Activated CD4-positive, alpha-beta T cell treated with anti-CD3 and anti-CD28 coated beads for 36 hours (primary cell): Measurements from ENCODE around the gene TCP1. TPM values are rescaled to one million over a fixed set of nuclear protein-coding genes. Genes with fewer than 3 reads are reported as not detected.

Source experiments
- ATAC-seq: fragments of 200-7000 bp; cut with Tn5 transposase; one replicate; pipeline ENCODE4 v1.10.0; 2021; ENCODE audit warnings: mild to moderate bottlenecking, moderate library complexity
- CTCF ChIA-PET: fragments of 350-600 bp; sonication (Branson Sonifier 250); formaldehyde crosslinking; loops from one replicate; lab custom pipeline; 2021; ENCODE audit warnings: antibody characterized with exemption; lab: Charles Lee
- POLR2A ChIA-PET: fragments of 350-600 bp; sonication (Branson Sonifier 250); formaldehyde crosslinking; loops from one replicate; lab custom pipeline; 2021; ENCODE audit warnings: antibody characterized with exemption, inconsistent platforms; lab: Charles Lee
- DNase-seq: peaks from one replicate; pipeline ENCODE4 v3.0.0-alpha.2; 2020
- H3K27ac Mint-ChIP-seq: one replicate; pipeline ENCODE4 v1.8.0; 2021; ENCODE audit warnings: mixed read lengths
- H3K27me3 Mint-ChIP-seq: one replicate; pipeline ENCODE4 v1.8.0; 2021; ENCODE audit warnings: mixed read lengths
- H3K36me3 Mint-ChIP-seq: one replicate; pipeline ENCODE4 v1.8.0; 2021; ENCODE audit warnings: low read depth, mixed read lengths
- H3K4me1 Mint-ChIP-seq: one replicate; pipeline ENCODE4 v1.8.0; 2021; ENCODE audit warnings: mixed read lengths
- H3K4me3 Mint-ChIP-seq: one replicate; pipeline ENCODE4 v1.8.0; 2021; ENCODE audit warnings: mild to moderate bottlenecking, moderate library complexity, mixed read lengths
- H3K9me3 Mint-ChIP-seq: one replicate; pipeline ENCODE4 v1.8.0; 2021; ENCODE audit warnings: low read depth, mixed read lengths
- intact Hi-C, 2 experiments: fragments of 100-400 bp; cut with DNase I in 1 of 2; cut with micrococcal nuclease in 1 of 2; formaldehyde crosslinking; loops; one replicate each; pipeline versions ENCODE4 v1.14.2 to v1.15.1; 2022 to 2024; cut with DNase I, micrococcal nuclease
- total RNA-seq, 2 experiments: library from RNA; stranded (reverse); gene quantifications; one replicate each; pipeline ENCODE4 v1.2.3, GENCODE V29; 2021

Gene TCP1
- total RNA-seq, 2 experiments from 2014 or later: 358 to 496 TPM

DNA sequence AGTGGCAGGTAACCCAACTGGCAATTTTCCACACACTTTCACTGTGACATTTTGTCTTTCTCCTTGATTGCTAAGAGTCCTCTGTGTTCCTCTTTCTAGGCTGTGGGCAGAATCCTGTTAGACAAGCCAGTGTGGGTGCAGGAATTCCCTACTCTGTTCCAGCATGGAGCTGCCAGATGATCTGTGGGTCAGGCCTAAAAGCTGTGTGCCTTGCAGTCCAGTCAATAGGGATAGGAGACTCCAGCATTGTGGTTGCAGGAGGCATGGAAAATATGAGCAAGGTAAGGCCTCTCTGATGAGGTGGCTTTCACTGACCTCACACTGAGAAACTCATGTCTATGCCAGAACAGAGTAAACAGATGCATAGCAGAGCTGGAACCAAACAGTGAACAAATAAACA lies 22.5 kb downstream of the TCP1 start:
- ATAC-seq (no peak), DNase-seq (no peak)
- POLR2A ChIA-PET: interaction anchor here (1.5 kb wide), 1 partner anchor 10 kb away, joined by 3 read pairs; no protein-coding TSS in a partner anchor
- Mint-ChIP-seq H3K27ac (peak overlapping the region; percentile 25), H3K9me3 (peaks cover 2% of the 10 kb centered on the region), H3K4me3 (no peak overlapping the region), H3K36me3 (peaks cover 70% of the 10 kb centered on the region), H3K27me3 (no peaks in the 10 kb centered on the region), H3K4me1 (peaks cover 21% of the 10 kb centered on the region)
- intact Hi-C loops: no loop called here
- CTCF ChIA-PET: no interaction called here

DNA sequence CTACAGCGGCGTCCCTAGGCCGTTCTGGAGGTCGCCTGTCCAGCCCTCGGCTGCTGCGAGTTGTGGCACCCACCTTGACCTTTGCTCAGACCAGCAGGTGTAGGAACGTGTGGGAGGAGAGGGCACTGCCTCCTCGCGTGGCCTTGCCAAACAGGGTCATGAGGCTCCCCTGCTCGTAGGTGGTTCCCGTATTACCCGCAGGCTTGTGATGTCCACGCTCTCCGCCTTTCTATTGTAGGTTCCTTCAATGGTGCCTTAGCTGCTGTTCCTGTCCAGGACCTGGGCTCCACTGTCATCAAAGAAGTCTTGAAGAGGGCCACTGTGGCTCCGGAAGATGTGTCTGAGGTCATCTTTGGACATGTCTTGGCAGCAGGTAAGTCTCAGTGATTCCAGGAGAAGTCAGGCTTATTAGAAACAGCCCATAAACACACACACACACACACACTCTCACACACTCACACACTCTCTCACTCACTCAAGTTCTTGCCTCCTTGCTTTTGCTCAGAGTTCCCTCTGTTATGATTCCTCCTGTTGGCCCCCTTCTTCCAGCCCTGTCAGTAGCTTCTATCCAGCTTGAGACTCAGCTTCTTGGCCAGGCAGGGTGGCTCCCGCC lies 26.6 kb downstream of the TCP1 start:
- intact Hi-C loops: loop anchor here (1.0 kb wide), 4 partner anchors 27 to 206 kb away; partner anchors contain the start of genes TCP1 (in 2 of the 2), SOD2 (in 1 of the 2) and WTAP (in 1 of the 2)
- Mint-ChIP-seq H3K4me3 (peak overlapping the region; percentile 95), H3K9me3 (no peaks in the 10 kb centered on the region), H3K4me1 (peaks cover 28% of the 10 kb centered on the region), H3K36me3 (peaks cover 55% of the 10 kb centered on the region), H3K27me3 (no peaks in the 10 kb centered on the region), H3K27ac (peak overlapping the region; percentile 95)
- ChIA-PET CTCF (interaction anchor here (0.6 kb wide), 1 partner anchor 32 kb away, joined by 3 read pairs; no protein-coding TSS in a partner anchor), POLR2A (interaction anchor here (4.3 kb wide), 1 partner anchor 26 kb away, joined by 24 read pairs; the partner anchor contains the start of gene TCP1)
- ATAC-seq (no peak), DNase-seq (peak; percentile 42)

DNA sequence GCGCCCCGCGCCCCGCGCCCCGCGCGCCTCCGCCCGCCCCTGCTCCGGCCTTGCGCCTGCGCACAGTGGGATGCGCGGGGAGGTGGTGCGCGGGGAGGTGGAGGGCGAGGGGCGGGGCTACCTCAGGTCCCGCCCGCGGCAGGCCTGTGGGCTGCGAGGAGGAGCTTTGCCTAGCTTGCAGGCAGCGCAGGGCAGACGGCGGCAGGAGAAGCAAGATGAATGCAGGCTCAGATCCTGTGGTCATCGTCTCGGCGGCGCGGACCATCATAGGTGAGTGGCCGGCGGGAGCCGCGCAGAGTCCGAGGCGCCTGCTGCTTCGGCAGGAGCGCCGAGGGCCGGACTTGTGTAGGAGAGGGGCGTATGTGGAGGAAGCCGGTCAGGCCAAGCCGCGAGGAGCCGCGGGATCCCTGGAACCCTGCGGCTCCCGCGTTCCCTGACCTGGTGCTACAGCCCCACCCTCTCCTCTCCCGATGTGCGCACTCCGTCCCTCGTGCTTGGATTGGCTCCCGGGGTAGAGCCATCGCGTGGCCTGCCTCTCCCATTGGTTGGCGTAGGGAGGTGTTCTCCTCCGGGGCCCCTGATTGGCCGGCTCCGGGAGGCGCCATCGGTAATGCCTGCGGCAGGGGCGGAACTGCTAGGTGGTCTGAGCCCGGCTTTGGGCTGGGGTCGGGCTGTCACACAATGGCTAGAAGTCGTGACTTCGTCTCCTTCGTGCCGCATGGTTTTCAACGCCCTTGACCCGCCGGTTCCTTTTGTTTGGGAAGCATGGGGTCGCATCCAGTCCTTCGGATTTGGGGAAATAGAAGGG lies 27.3 kb downstream of the TCP1 start, which contains the start of gene ACAT2:
Gene ACAT2 (plus strand): TSS at position 173 of the 808 bp plus-strand sequence. CDS start 43 bp downstream, at position 216.
- H3K4me3 Mint-ChIP-seq: peak within 1 kb of the TSS; percentile 95
- POLR2A ChIA-PET: interaction anchor here (0.5 to 4.3 kb wide), 7 partner anchors 10 to 65 kb away, joined by 3 to 24 read pairs (median 4); partner anchors contain the start of genes TCP1 and WTAP
- DNase-seq (peak; percentile 96), ATAC-seq (peak; percentile 97)
- peak within 1 kb of the TSS; percentile 95 for H3K27ac Mint-ChIP-seq
- CTCF ChIA-PET: interaction anchor here (1.0 to 1.9 kb wide), 5 partner anchors 20 to 38 kb away, joined by 3 to 7 read pairs (median 4); partner anchors contain the start of gene WTAP
- no peaks in the 10 kb centered on the region for H3K9me3 Mint-ChIP-seq
- H3K36me3 Mint-ChIP-seq: peaks cover 50% of the 10 kb centered on the region
- no peaks in the 10 kb centered on the region for H3K27me3 Mint-ChIP-seq
- H3K4me1 Mint-ChIP-seq: peaks cover 27% of the 10 kb centered on the region
- intact Hi-C loops: loop anchor here (1.0 to 2.0 kb wide), 5 partner anchors 27 to 206 kb away; partner anchors contain the start of genes TCP1 (in 2 of the 2), WTAP (in 2 of the 2) and SOD2 (in 1 of the 2)

DNA sequence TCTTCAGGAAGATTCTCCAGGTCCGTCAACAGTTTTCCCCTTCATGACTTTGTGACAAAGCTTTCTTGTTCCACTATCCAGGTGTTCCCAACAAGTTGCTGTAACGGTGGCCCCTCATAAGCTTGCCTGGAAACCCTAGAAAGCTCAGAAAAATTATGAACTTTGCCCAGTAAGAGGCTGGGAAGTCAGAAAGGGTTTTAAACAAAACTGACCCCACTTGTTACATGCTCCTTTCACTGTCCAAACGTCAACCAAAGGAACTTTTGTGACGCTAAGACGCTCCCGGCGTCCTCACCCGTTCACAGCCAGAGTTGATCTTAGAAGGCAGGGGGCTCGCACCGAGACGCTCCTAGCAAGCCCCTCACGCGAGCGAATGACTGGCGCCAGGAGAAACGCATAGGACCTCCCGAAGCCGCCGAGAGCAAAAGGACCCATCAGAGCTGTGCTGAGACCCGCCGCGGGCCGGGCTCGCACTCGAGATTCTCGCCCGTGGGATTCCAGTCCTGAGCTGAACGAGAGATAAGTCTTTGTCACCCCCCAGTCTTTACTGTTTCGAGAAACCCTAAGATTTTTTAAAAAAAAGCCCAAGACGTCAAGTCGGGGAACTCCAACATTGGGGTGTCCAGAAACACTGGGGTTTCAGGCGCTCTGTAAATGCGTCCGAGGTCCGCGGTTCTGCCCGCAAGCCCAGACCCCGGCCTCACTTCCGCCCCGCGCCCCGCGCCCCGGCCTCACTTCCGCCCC lies 28.1 kb downstream of the TCP1 start:
- Mint-ChIP-seq H3K27me3 (no peaks in the 10 kb centered on the region), H3K9me3 (no peaks in the 10 kb centered on the region), H3K27ac (peak overlapping the region; percentile 94), H3K36me3 (peaks cover 48% of the 10 kb centered on the region), H3K4me1 (peaks cover 23% of the 10 kb centered on the region), H3K4me3 (peak overlapping the region; percentile 95)
- no peak for ATAC-seq
- peak; percentile 48 for DNase-seq
- intact Hi-C loops: loop anchor here in 1 of 2 experiments (1.0 to 2.0 kb wide), 2 partner anchors 34 to 70 kb away; partner anchors contain the start of gene WTAP
- ChIA-PET CTCF (interaction anchor here (1.0 to 1.9 kb wide), 5 partner anchors 21 to 37 kb away, joined by 3 to 7 read pairs (median 4); partner anchors contain the start of gene WTAP), POLR2A (interaction anchor here (0.7 to 4.3 kb wide), 7 partner anchors 8 to 64 kb away, joined by 3 to 24 read pairs (median 3); partner anchors contain the start of genes TCP1 and WTAP)

DNA sequence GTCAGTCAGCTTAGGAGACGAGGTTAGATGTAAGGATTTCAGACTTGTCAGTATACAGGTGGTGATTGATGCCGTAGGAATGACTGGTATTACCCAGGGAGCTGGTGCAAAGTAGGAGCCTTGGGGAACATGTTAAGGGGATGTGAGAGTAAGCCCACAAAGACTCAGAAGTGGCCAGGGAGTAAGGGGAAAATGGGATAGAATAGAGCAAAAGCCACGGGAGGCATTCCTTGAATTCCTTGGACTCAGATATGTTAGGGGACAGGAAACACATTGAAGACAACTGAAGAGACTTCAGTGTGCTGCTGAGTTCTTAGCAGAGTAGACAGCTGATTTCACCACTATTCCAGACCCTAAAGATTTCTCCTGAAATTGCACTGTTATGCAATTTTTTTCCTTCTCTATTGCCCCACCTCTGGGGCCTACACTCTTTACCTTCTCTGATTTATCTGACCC lies 28.8 kb downstream of the TCP1 start:
- H3K4me1 Mint-ChIP-seq: peaks cover 23% of the 10 kb centered on the region
- H3K4me3 Mint-ChIP-seq: peak overlapping the region; percentile 95
- intact Hi-C loops: loop anchor here in 1 of 2 experiments (1.0 to 2.0 kb wide), 2 partner anchors 33 to 70 kb away; partner anchors contain the start of gene WTAP
- ChIA-PET POLR2A (interaction anchor here (0.7 to 4.3 kb wide), 4 partner anchors 9 to 33 kb away, joined by 3 to 24 read pairs (median 4); partner anchors contain the start of genes TCP1 and WTAP), CTCF (interaction anchor here (0.7 to 1.9 kb wide), 7 partner anchors 27 to 1107 kb away, joined by 3 to 7 read pairs (median 4); partner anchors contain the start of gene TCP1)
- H3K9me3 Mint-ChIP-seq: no peaks in the 10 kb centered on the region
- ATAC-seq (no peak), DNase-seq (no peak)
- no peaks in the 10 kb centered on the region for H3K27me3 Mint-ChIP-seq
- H3K36me3 Mint-ChIP-seq: peaks cover 51% of the 10 kb centered on the region
- peak overlapping the region; percentile 94 for H3K27ac Mint-ChIP-seq

DNA sequence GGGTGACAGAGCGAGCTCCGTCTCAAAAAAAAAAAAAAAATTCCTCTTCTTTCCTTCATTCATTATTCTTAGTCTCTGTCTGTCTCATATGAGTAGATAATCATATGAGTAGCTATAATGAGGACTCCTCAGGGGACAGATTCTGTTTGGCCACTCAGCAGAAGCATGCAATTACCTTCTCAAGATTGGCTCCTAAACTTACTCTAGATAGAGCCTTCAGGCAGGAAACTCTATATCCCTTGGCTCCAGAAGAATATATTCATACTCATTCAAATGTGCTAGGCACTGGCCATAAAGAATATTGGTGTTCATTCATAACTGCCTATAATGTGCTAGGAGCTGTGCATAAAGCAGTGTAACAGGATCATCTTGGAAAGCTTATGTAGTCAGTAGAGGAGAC lies 29.8 kb downstream of the TCP1 start:
- peak overlapping the region; percentile 39 for H3K27ac Mint-ChIP-seq

DNA sequence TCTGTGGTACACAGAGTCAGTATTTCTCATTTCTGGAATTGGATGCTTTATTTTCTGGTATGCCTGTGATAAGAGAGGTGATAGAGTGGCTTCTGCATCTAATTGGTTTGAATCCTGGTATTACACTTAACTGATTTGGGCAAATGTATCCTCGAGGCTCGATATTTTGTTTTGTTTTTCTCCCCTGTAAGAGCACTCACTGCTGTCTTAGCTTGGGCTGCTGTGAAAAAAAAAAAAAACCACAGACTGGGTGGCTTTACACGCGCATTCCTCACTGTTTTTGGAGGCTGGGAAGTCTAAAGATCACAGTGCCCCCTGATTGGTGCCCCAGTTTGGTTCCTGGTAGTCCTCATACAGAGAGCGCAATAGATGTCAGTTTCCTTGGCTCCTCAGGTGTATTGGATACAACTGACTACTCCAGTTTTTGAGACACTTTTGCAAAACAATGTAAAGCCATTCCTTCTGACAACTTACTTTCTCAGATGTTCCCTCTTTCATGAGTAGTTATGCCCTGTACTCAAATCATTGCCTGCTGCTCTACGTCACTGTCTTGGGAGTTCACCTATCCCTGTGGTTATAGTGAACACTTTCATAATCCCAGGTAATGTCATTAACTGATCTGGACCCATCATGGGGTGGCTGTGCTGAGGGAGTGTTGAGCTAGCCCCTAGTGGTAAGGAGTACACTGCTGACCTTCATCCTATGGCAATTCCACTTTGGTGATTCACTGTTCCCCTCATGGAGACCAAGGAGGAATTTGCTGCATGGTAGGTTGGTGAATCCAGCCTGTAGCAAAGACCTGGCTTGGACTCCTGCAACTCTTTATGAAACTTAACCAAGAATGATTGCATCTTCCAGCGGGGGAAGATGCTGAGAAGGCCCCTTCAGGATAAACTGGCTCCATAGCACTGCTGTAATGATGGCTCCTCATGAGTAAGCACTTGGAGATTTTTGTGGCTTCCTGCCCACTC lies 31.1 kb downstream of the TCP1 start:
- H3K9me3 Mint-ChIP-seq: no peaks in the 10 kb centered on the region
- DNase-seq (no peak), ATAC-seq (no peak)
- H3K27me3 Mint-ChIP-seq: no peaks in the 10 kb centered on the region
- ChIA-PET CTCF (interaction anchor here (0.5 to 1.2 kb wide), 3 partner anchors 20 to 708 kb away, joined by 3 read pairs; no protein-coding TSS in a partner anchor), POLR2A (interaction anchor here (4.3 kb wide), 1 partner anchor 30 kb away, joined by 24 read pairs; the partner anchor contains the start of gene TCP1)
- intact Hi-C loops: no loop called here
- peaks cover 22% of the 10 kb centered on the region for H3K4me1 Mint-ChIP-seq
- peak overlapping the region; percentile 74 for H3K27ac Mint-ChIP-seq
- no peak overlapping the region for H3K4me3 Mint-ChIP-seq
- peaks cover 58% of the 10 kb centered on the region for H3K36me3 Mint-ChIP-seq

More for the DNA sequence above, 29.8 kb downstream of the TCP1 start:
- Mint-ChIP-seq H3K36me3 (peaks cover 56% of the 10 kb centered on the region), H3K4me1 (peaks cover 23% of the 10 kb centered on the region), H3K9me3 (no peaks in the 10 kb centered on the region), H3K27me3 (no peaks in the 10 kb centered on the region), H3K4me3 (peak overlapping the region; percentile 20)
- CTCF ChIA-PET: interaction anchor here (0.6 to 1.2 kb wide), 4 partner anchors 15 to 961 kb away, joined by 3 read pairs; no protein-coding TSS in a partner anchor
- DNase-seq: no peak
- intact Hi-C loops: loop anchor here in 1 of 2 experiments (2.0 kb wide), 1 partner anchor 69 kb away; no protein-coding TSS in a partner anchor
- POLR2A ChIA-PET: interaction anchor here (0.6 to 4.3 kb wide), 3 partner anchors 8 to 1925 kb away, joined by 3 to 24 read pairs (median 4); partner anchors contain the start of gene TCP1
- ATAC-seq: no peak

DNA sequence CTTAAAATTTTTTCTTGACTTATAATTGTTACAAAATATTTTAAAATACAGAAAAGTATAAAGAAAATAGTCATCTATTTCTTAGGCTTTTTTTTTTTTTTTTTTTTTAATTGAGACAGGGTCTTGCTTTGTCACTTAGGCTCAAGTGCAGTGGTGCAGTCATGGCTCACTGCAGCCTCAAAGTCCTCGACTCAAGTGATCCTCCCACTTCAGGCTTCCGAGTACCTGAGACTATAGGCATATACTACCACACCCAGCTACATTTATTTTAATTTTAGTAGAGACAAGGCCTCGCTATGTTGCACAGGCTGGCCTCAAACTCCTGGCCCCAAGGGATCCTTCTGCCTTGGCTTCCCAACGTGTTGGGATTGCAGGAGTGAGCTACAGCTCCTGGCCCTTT lies 32.9 kb downstream of the TCP1 start:
- no peak overlapping the region for H3K27ac Mint-ChIP-seq
- H3K27me3 Mint-ChIP-seq: no peaks in the 10 kb centered on the region
- H3K4me3 Mint-ChIP-seq: no peak overlapping the region
- H3K9me3 Mint-ChIP-seq: no peaks in the 10 kb centered on the region
- ATAC-seq (no peak), DNase-seq (no peak)
- H3K4me1 Mint-ChIP-seq: peaks cover 18% of the 10 kb centered on the region
- POLR2A ChIA-PET: interaction anchor here (0.6 kb wide), 1 partner anchor 77 kb away, joined by 3 read pairs; no protein-coding TSS in a partner anchor
- H3K36me3 Mint-ChIP-seq: peaks cover 58% of the 10 kb centered on the region
- CTCF ChIA-PET: interaction anchor here (0.7 kb wide), 1 partner anchor 14 kb away, joined by 3 read pairs; no protein-coding TSS in a partner anchor
- intact Hi-C loops: no loop called here
